Measurements from ENCODE around the gene TAF1D. TPM values are rescaled to one million over a fixed set of nuclear protein-coding genes. Genes with fewer than 3 reads are reported as not detected.

Gene TAF1D
- total RNA-seq, 1 donor from 2014 or later, result 148 TPM

GRCh38 chr11:93724089-93724488 lies 17.2 kb downstream of the TAF1D start:
- H3K36me3 ChIP-seq, result peaks cover 0 to 44% of the 10 kb centered on the region in 2 donors
- intact Hi-C loops (cut with DNase I), result no loop called here
- no peak for DNase-seq (ENCODE audit: extremely low spot score in 2 of 2)

GRCh38 chr11:93720522-93720921 lies 20.8 kb downstream of the TAF1D start:
- Histone ChIP-seq H3K27ac (no peak overlapping the region), H3K27me3 (no peaks in the 10 kb centered on the region), H3K4me1 (no peaks in the 10 kb centered on the region), H3K36me3 (peaks cover 0 to 30% of the 10 kb centered on the region in 2 donors), H3K9me3 (no peaks in the 10 kb centered on the region), H3K4me3 (no peak overlapping the region)
- no peak for DNase-seq (ENCODE audit: extremely low spot score in 2 of 2)
- no peak for TF ChIP-seq POLR2AphosphoS5 (IDR thresholded peaks at IDR 0.05; ENCODE audit: insufficient read depth in 1 of 2, low read depth in 1 of 2)
- no peak for TF ChIP-seq CTCF (IDR thresholded peaks at IDR 0.05)
- TF ChIP-seq POLR2A (IDR thresholded peaks at IDR 0.05), result no peak
- intact Hi-C loops (cut with DNase I), result no loop called here

More at GRCh38 chr11:93724089-93724488, 17.2 kb downstream of the TAF1D start:
- Histone ChIP-seq H3K27me3 (no peaks in the 10 kb centered on the region), H3K4me3 (no peak overlapping the region), H3K4me1 (no peaks in the 10 kb centered on the region), H3K27ac (no peak overlapping the region), H3K9me3 (no peaks in the 10 kb centered on the region)
- TF ChIP-seq CTCF (IDR thresholded peaks at IDR 0.05) (no peak), POLR2AphosphoS5 (IDR thresholded peaks at IDR 0.05; ENCODE audit: insufficient read depth in 1 of 2, low read depth in 1 of 2) (no peak), POLR2A (IDR thresholded peaks at IDR 0.05) (no peak)

GRCh38 chr11:93719310-93719709 lies 22.0 kb downstream of the TAF1D start:
- H3K36me3 ChIP-seq, result peaks cover 0 to 36% of the 10 kb centered on the region in 2 donors
- intact Hi-C loops (cut with DNase I), result no loop called here

GRCh38 chr11:93718057-93718563 lies 23.2 kb downstream of the TAF1D start:
- TF ChIP-seq CTCF (IDR thresholded peaks at IDR 0.05) (no peak), POLR2A (IDR thresholded peaks at IDR 0.05) (no peak), POLR2AphosphoS5 (IDR thresholded peaks at IDR 0.05; ENCODE audit: insufficient read depth in 1 of 2, low read depth in 1 of 2) (no peak)

More at GRCh38 chr11:93719310-93719709, 22.0 kb downstream of the TAF1D start:
- no peak for DNase-seq (ENCODE audit: extremely low spot score in 2 of 2)
- Histone ChIP-seq H3K27ac (no peak overlapping the region), H3K4me1 (no peaks in the 10 kb centered on the region), H3K27me3 (no peaks in the 10 kb centered on the region), H3K4me3 (no peak overlapping the region), H3K9me3 (no peaks in the 10 kb centered on the region)
- TF ChIP-seq POLR2A (IDR thresholded peaks at IDR 0.05) (no peak), POLR2AphosphoS5 (IDR thresholded peaks at IDR 0.05; ENCODE audit: insufficient read depth in 1 of 2, low read depth in 1 of 2) (no peak), CTCF (IDR thresholded peaks at IDR 0.05) (no peak)

GRCh38 chr11:93717501-93717900 lies 23.8 kb downstream of the TAF1D start:
- H3K4me1 ChIP-seq, result no peaks in the 10 kb centered on the region
- no peaks in the 10 kb centered on the region for H3K9me3 ChIP-seq
- no peaks in the 10 kb centered on the region for H3K27me3 ChIP-seq
- H3K27ac ChIP-seq, result no peak overlapping the region
- TF ChIP-seq POLR2AphosphoS5 (IDR thresholded peaks at IDR 0.05; ENCODE audit: insufficient read depth in 1 of 2, low read depth in 1 of 2), result no peak
- no peak for TF ChIP-seq CTCF (IDR thresholded peaks at IDR 0.05)
- no peak for TF ChIP-seq POLR2A (IDR thresholded peaks at IDR 0.05)
- H3K4me3 ChIP-seq, result no peak overlapping the region
- intact Hi-C loops (cut with DNase I), result no loop called here
- DNase-seq (ENCODE audit: extremely low spot score in 2 of 2), result no peak
- peaks cover 0 to 28% of the 10 kb centered on the region in 2 donors for H3K36me3 ChIP-seq

More at GRCh38 chr11:93718057-93718563, 23.2 kb downstream of the TAF1D start:
- H3K27me3 ChIP-seq, result no peaks in the 10 kb centered on the region
- H3K9me3 ChIP-seq, result no peaks in the 10 kb centered on the region
- intact Hi-C loops (cut with DNase I), result no loop called here
- DNase-seq (ENCODE audit: extremely low spot score in 2 of 2), result no peak
- H3K36me3 ChIP-seq, result peaks cover 0 to 30% of the 10 kb centered on the region in 2 donors
- H3K4me1 ChIP-seq, result no peaks in the 10 kb centered on the region
- no peak overlapping the region for H3K4me3 ChIP-seq
- no peak overlapping the region for H3K27ac ChIP-seq
